Measurements from ENCODE around the gene GGT6.

GGT6 gene

GRCh38 chr17:4537451-4538235 is 22.7 kb downstream of the GGT6 start:
- no peak for DNase-seq (ENCODE audit: low read depth in 2 of 2)

GRCh38 chr17:4536742-4537411 is 23.5 kb downstream of the GGT6 start:
- DNase-seq (ENCODE audit: low read depth in 2 of 2), result no peak

- DNase-seq (ENCODE audit: low read depth in 2 of 2), result no peak
Measured at GRCh38 chr17:4536259-4536741, 24.1 kb downstream of the GGT6 start.

- no peak for DNase-seq (ENCODE audit: low read depth in 2 of 2)
Measured at GRCh38 chr17:4535667-4536258, 24.6 kb downstream of the GGT6 start.

GRCh38 chr17:4534928-4535666 is 25.3 kb downstream of the GGT6 start:
- DNase-seq (ENCODE audit: low read depth in 2 of 2), result no peak

GRCh38 chr17:4534515-4534914 is 25.9 kb downstream of the GGT6 start:
- DNase-seq (ENCODE audit: low read depth in 2 of 2), result no peak

- no peak for DNase-seq (ENCODE audit: low read depth in 2 of 2)
Measured at GRCh38 chr17:4533523-4534504, 26.6 kb downstream of the GGT6 start.

GRCh38 chr17:4532860-4533522 is 27.4 kb downstream of the GGT6 start:
- no peak for DNase-seq (ENCODE audit: low read depth in 2 of 2)

- no peak for DNase-seq (ENCODE audit: low read depth in 2 of 2)
Measured at GRCh38 chr17:4531988-4532736, 28.2 kb downstream of the GGT6 start.

- no peak for DNase-seq (ENCODE audit: low read depth in 2 of 2)
Measured at GRCh38 chr17:4530799-4531730, 29.3 kb downstream of the GGT6 start.

GRCh38 chr17:4529533-4530152 is 30.7 kb downstream of the GGT6 start:
- DNase-seq (ENCODE audit: low read depth in 2 of 2), result no peak

GRCh38 chr17:4527566-4528125 is 32.7 kb downstream of the GGT6 start:
- DNase-seq (ENCODE audit: low read depth in 2 of 2), result no peak

GRCh38 chr17:4527134-4527533 is 33.2 kb downstream of the GGT6 start:
- DNase-seq (ENCODE audit: low read depth in 2 of 2), result no peak

- no peak for DNase-seq (ENCODE audit: low read depth in 2 of 2)
Measured at GRCh38 chr17:4525691-4526397, 34.5 kb downstream of the GGT6 start.

- DNase-seq (ENCODE audit: low read depth in 2 of 2), result no peak
Measured at GRCh38 chr17:4523946-4524345, 36.4 kb downstream of the GGT6 start.

- no peak for DNase-seq (ENCODE audit: low read depth in 2 of 2)
Measured at GRCh38 chr17:4522661-4523060, 37.7 kb downstream of the GGT6 start.

All from stimulated activated CD4-positive, alpha-beta T cell treated with anti-CD3 and anti-CD28 coated beads, Interleukin-1b, Interleukin-23, amount 100 ng/mL, for 4 hours (primary cell).